AG10803 (cell line): Measurements from ENCODE around the gene BACE2.

Experiments used
- DNase-seq: peaks from one replicate; pipeline ENCODE4 v3.0.0; 2010; ENCODE audit warnings: low read depth
- H3K4me3 ChIP-seq: 2 replicates; pipeline ENCODE4 v1.5.1; 2011; ENCODE audit warnings: mild to moderate bottlenecking, low read length, control low read depth
- CTCF ChIP-seq: conservative IDR thresholded peaks from 2 replicates; pipeline ENCODE4 v1.5.1; 2011; ENCODE audit warnings: mild to moderate bottlenecking, low read length, control low read depth, inconsistent platforms

Gene BACE2

GRCh38 chr21:41160036-41160435, 7.9 kb upstream of the BACE2 start:
- H3K4me3 ChIP-seq: no peak overlapping the region
- no peak for DNase-seq
- no peak for TF ChIP-seq CTCF

GRCh38 chr21:41161428-41161827, 6.5 kb upstream of the BACE2 start:
- DNase-seq: no peak
- TF ChIP-seq CTCF: no peak
- no peak overlapping the region for H3K4me3 ChIP-seq

GRCh38 chr21:41162096-41162495, 5.9 kb upstream of the BACE2 start:
- no peak for TF ChIP-seq CTCF
- no peak overlapping the region for H3K4me3 ChIP-seq
- no peak for DNase-seq

- no peak overlapping the region for H3K4me3 ChIP-seq
- no peak for TF ChIP-seq CTCF
- no peak for DNase-seq
Observed at GRCh38 chr21:41163091-41163490, 4.9 kb upstream of the BACE2 start.

- TF ChIP-seq CTCF: no peak
- DNase-seq: no peak
- no peak overlapping the region for H3K4me3 ChIP-seq
Observed at GRCh38 chr21:41164052-41164451, 3.9 kb upstream of the BACE2 start.

GRCh38 chr21:41164981-41165655, 2.8 kb upstream of the BACE2 start:
- DNase-seq: peak; percentile 41
- no peak for TF ChIP-seq CTCF
- no peak overlapping the region for H3K4me3 ChIP-seq

GRCh38 chr21:41166884-41167283, 1.1 kb upstream of the BACE2 start:
- TF ChIP-seq CTCF: no peak
- DNase-seq: no peak
- peak overlapping the region; percentile 70 for H3K4me3 ChIP-seq
